Measurements from ENCODE around the gene CITED1.

Gene CITED1

GRCh38 chrX:72270316-72270866 lies 35.3 kb downstream of the CITED1 start:
- DNase-seq (ENCODE audit: low read depth in 2 of 2): no peak

- DNase-seq (ENCODE audit: low read depth in 2 of 2): no peak
Measured at GRCh38 chrX:72269671-72270251, 36.0 kb downstream of the CITED1 start.

DNA sequence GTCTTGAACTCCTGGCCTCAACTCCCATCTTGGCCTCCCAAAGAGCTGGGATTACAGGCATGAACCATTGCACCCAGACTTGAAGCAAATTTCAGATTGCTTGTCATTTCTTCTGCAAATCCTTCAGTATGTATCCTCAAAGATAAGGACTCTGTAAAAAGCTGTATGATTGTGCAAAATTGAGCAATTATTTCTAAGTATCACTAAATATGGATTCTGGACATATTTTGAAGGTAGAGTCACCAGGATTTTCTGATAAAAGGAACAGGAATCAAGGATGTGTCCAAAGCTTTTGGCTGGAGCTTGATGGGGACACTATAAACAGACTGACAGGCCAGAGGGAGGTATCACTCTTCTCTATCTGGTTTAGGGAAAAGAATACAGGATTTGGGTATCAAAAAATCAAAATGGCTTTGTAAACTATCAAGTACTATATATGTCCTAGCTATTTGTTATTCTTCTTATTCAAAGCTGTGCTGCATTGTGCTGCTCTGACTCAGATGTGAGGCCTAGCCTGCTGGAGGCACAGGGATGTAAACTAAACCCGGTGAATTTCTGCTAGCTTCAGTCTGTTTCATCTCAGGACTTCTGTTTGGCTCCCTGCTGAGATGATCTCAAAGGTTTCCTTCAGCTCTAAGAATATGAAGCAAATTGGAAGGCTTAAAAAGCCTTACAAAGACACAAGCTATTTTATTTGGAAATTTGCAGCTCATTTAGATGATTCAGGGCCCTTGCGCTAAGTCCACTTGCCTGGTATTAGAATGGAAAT lies 36.9 kb downstream of the CITED1 start:
- DNase-seq (ENCODE audit: low read depth in 2 of 2): no peak

GRCh38 chrX:72265263-72265662 lies 40.5 kb downstream of the CITED1 start:
- DNase-seq (ENCODE audit: low read depth in 2 of 2): no peak

GRCh38 chrX:72262077-72262476 lies 43.6 kb downstream of the CITED1 start:
- DNase-seq (ENCODE audit: low read depth in 2 of 2): no peak

DNA sequence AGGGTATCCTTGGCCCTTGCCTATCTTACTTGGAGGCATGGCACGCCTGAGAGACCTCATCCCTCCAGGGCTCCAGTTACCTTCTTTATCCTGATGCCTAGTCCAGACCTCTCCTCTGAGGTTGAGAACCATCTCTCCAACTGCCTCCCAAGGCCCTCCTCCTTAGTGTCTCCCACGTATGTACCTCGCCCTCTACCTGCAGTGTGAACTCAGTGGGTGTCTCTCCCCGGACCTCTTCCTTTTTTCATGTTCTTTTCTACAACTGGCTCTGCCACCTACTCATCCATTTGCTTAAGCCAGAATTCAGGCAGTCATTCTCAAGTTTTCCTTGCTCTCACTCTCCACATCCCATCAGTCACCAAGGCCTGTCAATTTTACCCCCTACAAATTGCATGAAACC lies 45.3 kb downstream of the CITED1 start:
- DNase-seq (ENCODE audit: low read depth in 2 of 2): no peak

DNA sequence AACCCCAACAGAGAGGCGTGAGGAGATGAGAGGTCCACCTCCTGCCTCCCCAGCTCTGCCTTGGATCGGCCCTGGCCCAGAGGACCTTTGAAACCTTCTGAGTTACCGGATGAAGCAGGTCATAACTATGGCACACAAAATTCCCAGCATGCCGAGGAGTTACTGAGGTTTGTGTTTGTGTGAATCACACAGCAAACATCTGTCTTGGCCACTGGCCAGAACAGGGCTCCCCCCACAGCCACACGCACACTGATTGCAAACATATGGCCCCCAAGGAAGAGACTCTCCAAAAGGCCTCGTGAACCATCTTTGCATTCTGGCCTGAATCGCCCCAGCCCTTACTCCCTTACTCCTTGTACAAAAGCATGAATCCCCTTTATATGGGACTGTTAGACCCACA lies 47.5 kb downstream of the CITED1 start:
- DNase-seq (ENCODE audit: low read depth in 2 of 2): no peak

DNA sequence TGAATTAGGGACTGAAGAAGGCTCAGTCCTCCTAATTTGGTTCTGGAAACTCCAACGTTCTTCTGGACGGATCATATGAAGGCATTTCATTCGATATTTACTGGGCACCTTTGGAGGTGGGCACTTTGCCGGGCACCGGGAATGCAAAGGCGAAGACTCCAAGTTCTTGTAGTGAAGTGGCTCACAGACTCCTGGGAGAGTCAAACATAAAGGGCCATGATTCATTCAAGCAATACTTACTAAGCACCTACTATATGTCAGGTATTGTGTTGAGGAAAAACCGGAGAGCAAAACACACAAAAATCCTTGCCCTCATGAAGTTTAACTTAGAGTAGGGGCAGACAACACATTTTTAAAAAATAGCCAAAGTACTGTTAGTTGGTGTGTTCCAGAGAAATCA lies 49.9 kb downstream of the CITED1 start:
- no peak for DNase-seq (ENCODE audit: low read depth in 2 of 2)

DNA sequence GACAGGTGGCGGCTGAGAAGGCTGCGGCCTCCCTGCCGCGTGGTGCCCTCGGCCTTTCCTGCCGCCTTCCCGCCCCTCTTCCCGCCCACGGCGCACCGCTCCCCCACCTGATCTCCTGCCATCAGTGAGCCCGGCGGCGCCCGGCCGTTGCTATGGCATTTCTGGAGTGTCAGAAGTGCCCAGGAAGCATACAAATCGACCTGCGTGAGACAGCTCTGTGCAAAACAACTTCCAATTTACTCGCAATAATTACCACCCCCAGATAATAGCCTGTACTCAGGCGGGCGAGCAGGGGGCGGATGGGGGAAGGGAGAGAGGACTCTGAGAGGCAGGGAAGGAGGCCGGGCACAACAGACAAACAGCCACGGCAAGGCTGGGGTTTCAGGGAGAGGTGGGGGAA lies 50.3 kb downstream of the CITED1 start:
- no peak for DNase-seq (ENCODE audit: low read depth in 2 of 2)

- DNase-seq (ENCODE audit: low read depth in 2 of 2): no peak
Measured at GRCh38 chrX:72254816-72255215, 50.9 kb downstream of the CITED1 start.

GRCh38 chrX:72253686-72254085 lies 52.0 kb downstream of the CITED1 start:
- DNase-seq (ENCODE audit: low read depth in 2 of 2): no peak
